HG02763 (cell line): ENCODE results near the gene SMARCE1.
A peak's percentile ranks its signal among the peaks of the same experiment; 100 is the strongest.

ENCODE experiments used
- ATAC-seq: cut with Tn5 transposase; IDR thresholded peaks from one replicate; pipeline ENCODE4 v1.9.1; 2021; ENCODE audit warnings: mild to moderate bottlenecking, moderate library complexity; ENCODE audit not compliant: unreplicated experiment

Gene SMARCE1

DNA sequence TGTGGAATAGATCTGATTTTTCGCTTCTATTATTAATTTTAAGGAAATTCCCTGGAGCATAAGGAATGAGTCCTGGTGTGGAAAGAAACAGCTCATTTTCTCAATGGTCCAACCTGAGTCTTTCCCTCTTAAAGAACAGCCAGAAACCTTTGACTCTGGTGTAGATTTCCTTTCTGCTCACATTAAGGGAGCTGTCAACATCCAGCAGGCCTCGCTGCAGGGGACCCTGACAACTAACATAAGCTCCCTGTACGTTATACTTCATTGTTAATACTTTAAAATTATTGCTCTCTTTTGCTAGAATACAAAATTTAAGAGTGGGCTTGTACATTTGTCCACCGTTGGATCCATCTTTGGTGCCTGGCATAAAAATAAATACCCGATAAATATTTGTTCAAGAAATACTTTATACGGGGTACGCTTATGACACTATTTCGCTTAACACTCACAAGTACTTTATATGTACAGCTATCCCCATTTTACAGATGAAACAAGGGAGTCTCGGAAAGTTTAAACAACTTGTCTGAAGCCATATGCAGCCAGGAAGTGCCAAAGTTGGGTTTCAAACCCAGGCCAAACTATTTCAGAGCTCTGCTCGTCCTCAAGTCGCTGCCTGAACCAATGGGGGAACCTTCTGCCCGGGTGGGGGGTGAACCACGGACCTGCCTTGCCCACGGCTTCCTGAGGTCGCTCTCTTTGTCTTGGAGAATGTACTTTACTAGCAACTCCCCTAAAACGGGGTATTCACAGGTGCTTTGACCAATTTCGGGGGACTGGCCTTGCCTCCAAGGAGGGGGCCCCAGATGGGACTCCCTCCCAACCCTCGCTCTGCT lies 611 bp downstream of the SMARCE1 start:
- ATAC-seq = no peak

DNA sequence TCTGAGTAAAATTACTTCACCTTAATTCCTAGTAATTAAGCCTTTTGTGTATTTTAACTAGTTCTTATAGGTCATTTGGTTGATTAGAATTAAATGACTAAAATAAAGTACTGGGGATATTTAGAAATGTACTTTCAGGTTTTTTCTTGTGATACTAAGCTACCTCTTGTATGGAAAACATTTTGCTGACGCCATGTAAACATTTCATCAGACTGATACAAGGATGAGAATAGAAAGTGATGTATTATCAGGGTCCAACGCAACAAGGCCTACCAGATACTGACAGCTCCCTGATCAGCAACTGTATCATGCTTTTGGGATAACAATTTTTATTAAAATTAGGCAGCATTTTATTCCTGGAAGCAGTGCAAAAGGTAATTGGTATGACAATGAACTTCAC lies 1.7 kb downstream of the SMARCE1 start:
- no peak for ATAC-seq

DNA sequence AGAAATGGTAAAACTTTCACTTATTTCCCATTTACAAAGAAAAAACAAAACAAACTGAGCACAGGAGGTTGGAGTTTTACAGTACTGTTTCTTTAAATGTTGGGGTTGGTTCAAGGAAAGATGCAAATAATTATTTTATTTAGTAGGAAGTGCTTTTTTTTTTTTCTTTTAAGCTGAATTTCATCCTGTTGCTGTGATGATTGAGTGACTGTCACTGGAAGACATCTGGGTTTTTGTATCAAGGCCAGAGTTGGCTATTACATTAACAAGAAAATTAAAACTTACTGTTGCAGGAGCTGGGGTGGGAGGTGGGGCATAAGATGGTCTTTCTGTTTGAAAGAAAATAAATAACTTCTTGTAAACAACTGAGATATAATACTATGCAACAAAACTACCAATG lies 2.3 kb downstream of the SMARCE1 start:
- ATAC-seq = no peak

DNA sequence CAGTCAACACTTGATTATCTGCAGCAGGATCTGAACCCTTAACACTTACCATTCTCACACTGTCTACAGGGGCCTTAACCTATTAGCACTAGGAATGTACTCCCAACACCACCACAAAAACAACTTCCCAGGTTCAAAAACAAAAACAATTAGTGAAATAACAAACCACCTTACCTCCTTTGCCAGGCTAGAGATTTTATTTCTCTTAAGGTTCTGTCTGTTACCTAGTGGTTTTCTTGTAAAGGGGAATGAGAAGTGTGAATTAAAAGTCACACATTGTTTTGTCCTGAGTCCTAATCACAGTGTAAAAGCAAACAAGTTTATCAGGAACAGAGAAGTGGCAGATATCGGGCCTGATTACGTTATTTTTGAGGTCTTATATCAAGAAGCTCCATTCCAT lies 9.7 kb downstream of the SMARCE1 start:
- no peak for ATAC-seq

DNA sequence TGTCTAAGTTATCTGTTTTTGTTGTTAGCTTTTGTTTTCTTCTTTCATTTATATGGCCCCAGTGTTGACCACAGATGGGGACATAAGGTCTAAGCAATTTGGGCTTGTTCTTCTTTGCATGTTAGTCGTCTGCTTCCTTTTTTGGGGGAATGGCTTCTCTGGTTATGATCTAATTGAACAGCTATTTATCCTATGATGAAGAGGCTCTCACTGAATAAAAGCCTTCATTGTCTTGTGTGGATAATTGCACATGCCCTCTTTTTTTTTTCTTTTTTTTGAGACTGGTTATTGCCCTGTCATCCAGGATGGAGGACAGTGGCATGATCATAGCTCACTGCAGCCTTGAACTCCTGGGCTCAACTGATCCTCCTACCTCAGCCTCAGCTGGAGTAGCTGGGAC lies 13.7 kb downstream of the SMARCE1 start:
- ATAC-seq = no peak

DNA sequence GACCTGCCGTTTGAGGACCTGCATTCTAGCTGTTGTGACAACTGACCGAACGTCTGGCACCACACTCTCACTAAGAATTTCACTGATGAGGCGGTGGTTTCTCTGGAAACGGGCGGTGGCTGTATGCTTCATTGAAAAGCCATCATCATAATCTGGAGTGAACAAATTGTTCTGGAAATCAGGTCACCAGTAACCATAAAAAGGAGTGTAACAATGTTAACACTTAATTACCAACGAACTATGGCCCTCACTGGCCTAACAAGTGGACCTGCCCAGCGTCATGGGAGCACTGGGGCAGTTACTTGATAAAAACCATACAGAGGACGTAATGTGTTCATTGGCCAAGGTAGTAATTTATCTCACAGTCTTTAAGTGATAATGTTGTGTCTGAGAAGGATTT lies 15.4 kb downstream of the SMARCE1 start:
- no peak for ATAC-seq

DNA sequence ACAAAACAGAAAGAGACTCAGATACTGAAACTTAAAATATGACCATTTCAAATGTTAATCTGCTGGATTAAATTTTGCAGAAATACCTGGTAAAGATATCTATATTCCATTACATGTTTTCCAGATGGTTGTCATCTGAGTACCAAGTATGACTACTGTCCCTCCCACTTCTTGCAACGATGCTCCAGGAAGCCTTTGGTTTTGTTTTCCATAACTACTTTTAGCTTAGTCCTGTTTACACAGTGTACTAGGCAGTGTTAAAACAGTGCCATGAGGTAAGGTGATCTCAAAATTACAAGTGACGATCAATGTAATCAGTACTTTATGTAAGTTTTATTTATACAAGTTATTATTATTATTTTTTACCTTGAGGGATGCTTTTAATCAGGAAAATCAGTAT lies 17.8 kb downstream of the SMARCE1 start:
- ATAC-seq = no peak

DNA sequence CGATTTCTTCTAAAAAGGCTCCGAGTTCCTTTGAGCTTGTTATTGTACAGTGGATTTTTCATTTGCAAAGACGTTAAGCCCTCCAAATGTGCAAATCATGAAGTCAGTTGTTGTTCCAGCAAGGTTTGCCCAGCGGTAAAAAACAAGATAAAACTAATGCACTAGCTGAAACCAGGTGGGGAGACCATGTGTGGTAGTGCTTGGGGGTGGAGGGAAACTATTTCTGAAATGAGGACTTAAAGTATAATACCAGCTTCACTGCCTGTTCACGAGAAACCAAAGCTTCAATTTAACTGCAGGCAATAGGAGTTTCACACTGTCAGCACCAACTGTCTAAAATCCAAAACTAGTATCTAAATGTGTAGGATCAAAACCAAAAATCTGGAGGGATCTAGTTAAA lies 22.3 kb downstream of the SMARCE1 start:
- no peak for ATAC-seq

DNA sequence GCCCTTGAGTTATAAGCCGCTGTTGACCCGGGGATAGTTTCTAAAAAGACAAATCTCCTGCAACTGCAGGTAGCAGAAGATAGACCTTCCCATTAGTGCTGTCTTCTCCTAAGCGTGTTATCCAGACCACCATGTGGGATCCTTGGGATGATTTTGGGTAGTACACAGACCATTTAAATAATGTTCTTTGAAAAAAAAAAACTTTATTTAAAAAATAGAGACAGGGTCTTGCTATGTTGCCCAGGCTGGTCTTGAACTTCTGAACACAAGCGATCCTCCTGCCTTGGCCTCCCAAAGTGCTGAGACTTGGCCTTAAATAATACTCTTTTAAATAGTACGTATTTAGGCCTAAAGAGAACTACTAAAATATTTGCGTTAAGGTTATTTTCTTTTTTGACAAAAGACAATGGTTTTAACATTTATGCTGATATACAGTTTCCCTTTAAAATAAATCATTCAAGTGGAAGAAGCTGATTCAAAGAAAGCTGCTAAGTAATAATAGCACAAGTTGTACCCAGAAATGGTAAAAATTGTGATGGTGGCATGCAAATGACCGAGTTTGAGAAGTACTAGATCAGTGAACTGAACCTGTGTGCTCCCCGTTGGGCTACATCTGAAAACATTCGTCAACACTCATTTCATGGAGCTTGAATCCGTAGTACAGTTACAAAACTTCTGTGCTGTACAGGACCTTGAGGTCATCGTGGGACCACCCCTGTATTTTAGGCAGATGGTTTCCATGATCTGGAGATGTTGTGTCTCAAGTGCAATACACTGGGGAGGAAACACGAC lies 24.0 kb downstream of the SMARCE1 start:
- ATAC-seq = no peak

DNA sequence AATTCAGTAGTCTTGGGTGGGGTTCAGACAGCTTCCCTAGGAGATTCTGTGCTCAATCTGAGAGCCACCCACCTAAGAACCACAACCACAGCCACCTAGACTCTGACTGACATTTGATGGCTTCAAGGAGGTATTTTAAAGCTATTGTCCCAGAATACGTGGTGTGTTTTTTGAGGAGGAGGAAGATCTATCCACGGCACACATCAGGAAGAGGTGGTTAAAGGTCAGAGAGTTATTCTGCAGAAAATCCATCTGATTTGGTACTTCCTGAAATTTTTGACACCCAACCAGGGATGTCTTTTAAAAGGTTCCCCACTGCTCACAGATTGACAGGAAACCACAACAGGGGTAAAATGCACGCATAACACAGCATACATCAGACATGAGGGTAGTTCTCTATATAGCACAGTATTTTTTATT lies 25.1 kb downstream of the SMARCE1 start:
- ATAC-seq = no peak

DNA sequence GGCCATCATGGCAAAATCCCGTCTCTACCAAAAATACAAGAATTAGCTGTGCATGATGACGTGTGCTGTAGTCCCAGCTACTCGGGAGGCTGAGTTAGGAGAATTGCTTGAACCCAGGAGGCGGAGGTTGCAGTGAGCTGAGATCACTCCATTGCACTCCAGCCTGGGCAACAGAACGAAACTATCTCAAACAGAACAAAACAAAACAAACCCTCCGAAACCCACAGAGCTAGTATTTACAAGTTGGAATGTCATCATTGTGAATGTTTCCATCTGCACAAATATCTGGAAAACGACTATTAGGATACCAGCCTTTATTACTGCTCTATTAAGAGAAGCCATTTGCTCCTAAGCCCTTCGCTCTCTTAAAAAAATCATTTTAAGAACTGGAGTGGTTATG lies 26.0 kb downstream of the SMARCE1 start:
- no peak for ATAC-seq

DNA sequence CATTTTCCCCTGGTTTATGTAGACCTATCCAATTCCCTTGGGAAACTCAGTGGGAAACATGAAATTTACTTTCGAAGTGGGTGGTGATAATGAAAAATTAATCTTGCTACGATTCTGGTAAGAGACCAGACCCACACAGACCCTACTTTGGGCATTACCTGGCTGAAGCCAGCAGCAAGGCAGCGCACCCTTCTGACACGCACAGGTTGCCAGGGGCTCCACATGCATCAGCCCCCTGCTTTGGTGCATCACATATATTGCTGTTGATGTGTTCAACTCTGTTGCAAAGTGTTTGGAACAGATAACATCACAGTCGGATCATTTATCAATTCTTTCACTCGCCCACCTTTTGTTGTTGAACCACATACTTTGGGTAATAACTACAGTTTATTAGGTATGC lies 26.6 kb downstream of the SMARCE1 start:
- no peak for ATAC-seq

DNA sequence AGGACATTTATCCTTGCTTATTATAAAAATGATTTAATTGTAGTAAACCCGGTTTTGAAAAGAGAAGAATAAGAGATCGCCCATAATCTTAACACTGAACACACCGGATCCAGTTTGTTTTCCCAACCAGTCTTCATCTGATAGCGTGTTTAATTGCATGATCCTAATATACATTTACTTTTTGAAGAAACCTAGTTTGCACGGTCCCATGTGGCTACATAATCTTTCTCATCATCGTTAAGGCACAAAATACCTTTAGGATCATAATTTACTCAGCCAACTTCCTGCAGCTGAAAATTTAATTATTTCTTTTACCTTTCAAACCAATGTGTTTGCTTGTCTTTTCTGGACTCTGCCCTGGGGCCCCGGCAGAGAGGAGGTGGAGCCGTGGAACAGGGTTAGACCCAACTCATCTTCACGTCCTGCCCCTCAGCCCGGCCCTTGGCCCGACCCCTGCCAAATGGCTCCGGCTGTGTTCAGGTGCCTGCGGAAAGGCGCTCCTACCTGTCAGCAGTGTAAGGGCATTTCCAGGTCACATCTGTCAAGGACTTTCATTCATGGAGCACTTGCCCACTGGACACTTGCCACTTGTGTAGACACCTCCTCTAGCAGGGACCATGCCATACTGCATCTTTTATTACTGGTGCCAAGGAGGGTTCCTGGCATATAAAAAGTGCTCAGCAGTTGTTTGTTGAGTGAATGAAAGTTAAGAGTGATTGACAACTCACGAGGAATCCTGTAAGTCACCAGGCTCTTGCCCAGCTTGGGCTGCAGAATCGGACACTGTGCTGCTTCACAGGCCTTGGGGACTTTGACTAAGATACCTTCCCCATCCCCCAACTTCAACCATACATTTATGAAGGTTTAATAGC lies 28.6 kb downstream of the SMARCE1 start:
- no peak for ATAC-seq

DNA sequence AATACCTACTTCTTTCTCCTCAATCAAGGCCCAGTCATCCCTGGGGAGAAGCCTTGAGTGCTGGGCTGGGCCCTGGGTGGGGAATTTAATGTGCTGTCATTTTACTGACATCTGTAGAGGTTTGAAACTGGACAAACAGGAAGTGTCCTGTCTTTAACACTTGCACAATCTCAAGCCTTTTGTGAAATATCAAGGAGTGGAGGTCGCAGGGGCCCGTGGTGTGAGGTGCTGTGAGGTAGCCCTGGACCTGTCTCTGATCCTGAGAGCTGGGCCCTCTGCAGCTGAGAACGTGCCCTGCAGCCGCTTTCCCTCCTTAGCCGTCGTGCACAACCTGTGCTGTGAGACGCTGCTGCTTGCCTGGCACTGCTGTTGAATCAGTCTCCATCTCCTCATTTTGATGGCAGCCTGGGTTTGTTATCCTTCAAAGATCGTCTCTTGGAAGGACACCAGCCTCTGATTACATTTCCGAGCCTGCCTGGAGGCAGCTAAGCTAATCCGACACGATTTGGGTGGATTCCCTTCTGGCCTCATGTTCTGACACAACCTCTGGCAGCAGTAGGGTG lies 29.9 kb downstream of the SMARCE1 start:
- ATAC-seq = no peak

DNA sequence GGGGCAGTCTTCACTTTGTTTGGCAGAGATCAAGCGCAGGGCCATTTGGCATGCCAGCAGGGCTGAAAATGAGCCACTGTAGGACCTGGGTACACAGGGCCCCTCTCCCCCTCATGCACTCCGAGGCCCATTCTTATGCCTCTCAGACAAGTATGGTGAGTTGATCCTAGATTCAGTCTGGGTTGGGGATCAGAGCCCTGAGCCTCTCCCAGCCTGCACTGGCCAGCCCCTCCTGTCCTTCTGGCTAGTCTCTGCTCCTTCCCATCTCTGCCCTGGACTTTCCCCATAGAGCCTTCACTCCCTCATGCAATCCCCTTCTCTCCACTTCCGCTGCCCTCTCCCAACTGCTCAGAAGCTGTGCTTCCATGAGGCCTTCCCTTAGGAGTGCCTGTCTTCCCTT lies 31.0 kb downstream of the SMARCE1 start:
- no peak for ATAC-seq

DNA sequence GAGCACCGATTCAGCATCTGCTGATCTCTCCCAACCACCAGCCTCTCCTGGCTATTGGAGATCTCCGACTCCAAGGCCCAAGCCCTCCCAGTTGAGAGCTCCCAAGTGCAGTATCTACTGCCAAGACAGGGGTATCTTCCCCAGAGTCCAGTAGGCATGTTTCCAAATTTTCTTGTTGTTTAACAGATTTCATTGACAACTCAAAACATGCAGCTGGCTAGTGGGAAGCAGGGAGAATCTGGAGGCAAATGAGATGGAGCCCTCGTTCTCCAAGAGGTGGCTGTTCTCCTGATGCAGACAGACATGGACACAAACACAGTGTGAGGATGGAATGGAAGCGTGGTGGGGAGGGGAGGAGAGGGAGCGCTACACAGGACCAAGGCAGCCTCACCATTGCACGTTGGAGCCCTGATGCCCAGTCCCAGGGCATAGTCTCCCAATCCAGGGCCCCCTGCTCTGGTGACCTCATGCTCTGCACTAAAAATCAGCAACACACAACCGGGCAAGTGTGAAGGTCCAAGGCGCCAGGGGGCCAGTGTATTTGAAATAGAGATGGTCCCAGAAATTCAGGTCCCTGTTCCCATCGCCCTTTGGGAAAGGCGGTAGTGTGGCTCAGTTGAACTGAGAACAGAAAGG lies 31.7 kb downstream of the SMARCE1 start:
- ATAC-seq = no peak

DNA sequence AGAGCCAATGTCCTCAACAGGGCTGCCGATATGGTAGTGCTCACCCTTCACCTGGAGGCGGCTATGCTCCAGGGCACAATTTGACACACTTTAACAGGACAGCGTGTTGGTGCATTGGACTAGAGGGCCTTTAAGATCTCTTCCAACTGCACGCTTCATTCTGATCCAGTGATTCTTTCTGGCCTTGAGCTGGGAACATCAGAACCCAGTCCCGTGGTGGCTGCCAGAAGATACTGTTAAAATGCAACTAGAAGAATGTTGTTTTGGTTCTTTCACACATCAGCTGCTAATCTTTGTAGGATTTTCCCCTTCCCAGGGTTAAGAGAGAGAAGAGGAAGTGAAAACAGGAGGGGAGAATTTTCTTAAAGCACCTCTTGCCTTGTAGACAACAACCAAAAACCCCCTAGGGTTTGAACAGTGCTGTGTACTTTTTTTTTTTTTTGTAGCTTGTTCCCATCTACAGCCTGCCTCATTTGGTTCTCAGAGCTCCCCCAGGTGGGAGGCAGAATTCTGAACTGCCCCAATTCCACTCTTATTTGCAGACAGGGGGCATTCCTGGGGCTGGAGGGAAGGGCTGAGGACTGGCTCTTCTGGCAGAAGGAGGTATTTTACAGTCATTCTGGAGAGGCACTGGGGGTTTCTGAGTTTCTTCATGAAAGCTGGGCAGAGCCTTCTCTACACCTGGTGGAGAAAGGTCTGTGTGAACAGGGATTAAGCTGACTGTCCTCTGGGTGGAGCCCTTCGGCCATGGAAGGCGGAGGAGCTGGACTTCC lies 32.4 kb downstream of the SMARCE1 start:
- peak; percentile 62 for ATAC-seq

DNA sequence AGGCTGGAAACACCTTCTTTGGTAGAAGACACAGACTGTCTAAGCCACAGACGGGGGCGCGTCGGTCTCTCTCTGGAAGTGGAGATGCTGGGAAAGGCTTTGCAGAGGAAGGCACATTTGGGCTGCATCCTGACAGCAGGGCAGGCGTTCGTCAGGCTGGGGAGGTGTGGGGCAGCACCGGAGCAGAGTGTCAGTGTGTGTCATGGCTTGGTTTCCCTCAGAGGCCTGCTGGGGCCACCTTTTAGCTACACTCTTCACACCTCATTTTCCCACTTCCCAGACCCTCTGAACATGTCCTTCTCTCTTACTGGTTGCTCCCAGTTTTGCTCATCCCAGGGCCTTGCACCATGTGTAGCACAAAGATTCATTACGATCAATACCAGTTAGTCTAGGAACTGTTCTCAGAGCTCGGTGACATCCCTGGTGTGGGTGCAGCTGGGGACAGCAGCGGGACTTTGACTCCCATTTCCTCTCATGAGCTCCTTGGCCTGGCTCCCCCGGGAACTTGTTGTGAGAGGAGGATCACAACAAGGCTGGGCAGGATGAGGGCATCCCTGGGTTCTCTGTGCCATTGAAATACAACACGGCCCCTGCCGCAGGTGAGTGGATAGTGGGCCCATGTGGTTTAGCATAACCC lies 33.1 kb downstream of the SMARCE1 start:
- ATAC-seq = no peak

DNA sequence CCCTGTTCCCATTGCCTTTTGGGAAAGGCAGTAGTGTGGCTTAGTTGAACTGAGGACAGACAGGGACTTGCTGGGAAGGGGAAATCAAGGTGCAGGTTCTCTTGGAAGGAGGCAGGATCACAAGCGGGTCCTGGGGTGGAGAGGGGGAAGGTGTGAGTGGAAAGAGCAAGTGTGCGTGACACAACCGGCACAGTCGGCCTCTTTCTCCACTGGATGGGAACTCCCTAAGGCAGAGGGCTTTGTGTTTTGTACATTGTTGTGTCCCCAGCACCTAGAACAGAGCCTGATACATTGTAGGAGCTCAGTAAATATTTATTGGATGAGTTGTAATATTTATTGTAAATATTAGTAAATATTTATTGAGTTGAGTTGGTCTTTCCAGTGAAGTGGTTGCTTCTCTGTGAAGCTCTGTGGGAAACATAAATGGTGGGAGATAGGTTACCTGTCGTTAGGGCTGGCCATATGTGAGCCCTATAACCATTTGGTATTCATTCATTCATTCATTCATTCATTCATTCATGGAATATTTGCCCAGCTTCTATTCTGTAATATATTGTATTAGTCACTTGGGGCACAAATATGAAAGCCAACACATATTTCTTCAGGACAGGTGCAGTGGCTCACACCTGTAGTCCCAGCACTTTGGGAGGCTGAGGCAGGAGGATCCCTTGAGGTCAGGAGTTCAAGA lies 34.0 kb downstream of the SMARCE1 start:
- ATAC-seq = no peak
